HG03442 (cell line): ENCODE results near the gene TRPM8.

ENCODE experiments used
- ATAC-seq: cut with Tn5 transposase; IDR thresholded peaks from one replicate; pipeline ENCODE4 v1.9.1; 2021; ENCODE audit warnings: mild to moderate bottlenecking, moderate library complexity; ENCODE audit not compliant: unreplicated experiment

Gene TRPM8

GRCh38 chr2:233972941-233973575, 55.9 kb downstream of the TRPM8 start:
- no peak for ATAC-seq

- ATAC-seq, result no peak
Observed at GRCh38 chr2:233973786-233974185, 56.6 kb downstream of the TRPM8 start.

GRCh38 chr2:233974530-233975071, 57.4 kb downstream of the TRPM8 start:
- ATAC-seq, result no peak

GRCh38 chr2:233976087-233976486, 58.9 kb downstream of the TRPM8 start:
- no peak for ATAC-seq

- no peak for ATAC-seq
Observed at GRCh38 chr2:233976690-233977294, 59.6 kb downstream of the TRPM8 start.

GRCh38 chr2:233977296-233977837, 60.2 kb downstream of the TRPM8 start:
- no peak for ATAC-seq

- no peak for ATAC-seq
Observed at GRCh38 chr2:233979748-233980147, 62.6 kb downstream of the TRPM8 start.

GRCh38 chr2:233980955-233981561, 63.9 kb downstream of the TRPM8 start:
- ATAC-seq, result no peak

- no peak for ATAC-seq
Observed at GRCh38 chr2:233981574-233982420, 64.6 kb downstream of the TRPM8 start.

- no peak for ATAC-seq
Observed at GRCh38 chr2:233982421-233983121, 65.4 kb downstream of the TRPM8 start.

GRCh38 chr2:233983445-233983844, 66.3 kb downstream of the TRPM8 start:
- ATAC-seq, result no peak

GRCh38 chr2:233988581-233988980, 71.4 kb downstream of the TRPM8 start:
- ATAC-seq, result no peak

GRCh38 chr2:233989221-233989858, 72.2 kb downstream of the TRPM8 start:
- no peak for ATAC-seq

GRCh38 chr2:233990261-233990798, 73.2 kb downstream of the TRPM8 start:
- ATAC-seq, result peak; percentile 83

GRCh38 chr2:233991196-233991595, 74.0 kb downstream of the TRPM8 start:
- ATAC-seq, result no peak

- ATAC-seq, result no peak
Observed at GRCh38 chr2:233992513-233993217, 75.5 kb downstream of the TRPM8 start.

- ATAC-seq, result no peak
Observed at GRCh38 chr2:233993461-233993860, 76.3 kb downstream of the TRPM8 start.

GRCh38 chr2:233994151-233994550, 77.0 kb downstream of the TRPM8 start:
- ATAC-seq, result no peak

GRCh38 chr2:233996000-233996399, 78.8 kb downstream of the TRPM8 start:
- no peak for ATAC-seq
